ENCODE data around the gene ABCG2.

GRCh38 chr4:88087004-88087403 lies 71.4 kb downstream of the ABCG2 start:
- TF ChIP-seq POLR2A (IDR thresholded peaks at IDR 0.05; ENCODE audit: low read depth, low read length) = no peak
- TF ChIP-seq POU2F2 (IDR thresholded peaks at IDR 0.05; ENCODE audit: low read depth, low read length) = no peak
- TF ChIP-seq POLR2AphosphoS5 (IDR thresholded peaks at IDR 0.05; ENCODE audit: low read depth, low read length) = no peak
- no peak for TF ChIP-seq SPI1 (IDR thresholded peaks at IDR 0.05; ENCODE audit: low read depth, low read length)
- no peak for TF ChIP-seq TAF1 (IDR thresholded peaks at IDR 0.05; ENCODE audit: low read depth, low read length)
- no peak for TF ChIP-seq PAX5 (IDR thresholded peaks at IDR 0.05; ENCODE audit: insufficient read depth, low read length, severe bottlenecking)
